ENCODE data around the gene PAK6. TPM values are rescaled to one million over a fixed set of nuclear protein-coding genes. Genes with fewer than 3 reads are reported as not detected.

PAK6 gene
- total and polyA plus RNA-seq, 9 of the 15 experiments (the other 6 are each of a cell fraction or from before 2014, with no cell fraction given): 0.03 to 0.74 (median 0.16) TPM; not detected in 2

DNA sequence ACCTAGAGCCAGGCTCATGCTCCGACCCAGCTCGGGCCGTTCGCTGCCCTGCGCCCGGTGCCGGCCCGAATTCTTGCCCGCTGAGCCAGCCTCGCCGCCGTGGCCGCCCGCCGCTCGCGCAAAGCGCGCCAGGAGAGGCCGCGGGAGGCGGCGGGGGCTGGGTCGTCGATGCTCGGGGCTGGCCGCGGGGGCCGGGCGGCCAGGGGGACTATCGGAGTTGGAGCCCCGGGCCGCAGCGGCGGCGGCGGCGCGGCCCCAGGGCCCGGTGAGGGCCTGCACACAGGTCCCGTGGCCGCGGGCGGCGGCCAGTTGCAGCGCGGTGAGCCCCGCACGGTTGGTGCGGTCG lies 42.9 kb downstream of the PAK6 start:
- Histone ChIP-seq H3K4me2 (ENCODE audit: insufficient read depth, low read length) (peak overlapping the region; percentile 87; the same call in 1 of the 2 replicates), H3K36me3 (ENCODE audit: control insufficient read depth, insufficient read depth, low read length) (no peaks in the 10 kb centered on the region), H3K27ac (ENCODE audit: extremely low read depth, low read depth, low read length) (no peak overlapping the region), H3K9me1 (ENCODE audit: control insufficient read depth, insufficient read depth, low read length) (no peaks in the 10 kb centered on the region), H3K4me3 (peak overlapping the region; percentile 58; the same call in 1 of the 2 replicates), H3K27me3 (ENCODE audit: control insufficient read depth in 2 of 2, insufficient read depth in 2 of 2, low read length in 2 of 2) (no peaks in the 10 kb centered on the region; a peak in 1 of 5 replicates), H3K9ac (ENCODE audit: insufficient read depth in 1 of 2, low read depth in 2 of 2, low read length in 2 of 2) (peak overlapping the region in 1 of 2 experiments; percentile 82; a peak in 3 of 4 replicates), H4K20me1 (replicated peaks; ENCODE audit: control insufficient read depth, insufficient read depth, low read length) (no peaks in the 10 kb centered on the region), H2AFZ (ENCODE audit: low read depth, low read length) (peak overlapping the region; percentile 98), H3K9me3 (replicated peaks; ENCODE audit: control insufficient read depth, insufficient read depth, low read depth, low read length) (no peaks in the 10 kb centered on the region), H3K79me2 (ENCODE audit: control insufficient read depth, insufficient read depth, low read length) (no peaks in the 10 kb centered on the region), H3K4me1 (replicated peaks in 1 of 2; ENCODE audit: control insufficient read depth in 2 of 2, insufficient read depth in 2 of 2, low read length in 2 of 2) (peaks cover 13 to 54% of the 10 kb centered on the region in 2 experiments)
- ATAC-seq: no peak
- DNase-seq (ENCODE audit: extremely low read depth in 1 of 4, low spot score in 3 of 4): no peak
- intact Hi-C loops (cut with micrococcal nuclease): loop anchor here (2.0 to 5.0 kb wide), 2 partner anchors 41 to 141 kb away; partner anchors contain the start of gene INAFM2
- BruUV-seq (replicated peaks): no TSS peak
- in situ Hi-C loops (cut with MboI): no loop called here
- TF ChIP-seq NR3C1 (CRISPR knock-in tag; IDR thresholded peaks at IDR 0.05): no peak
- 58% methylated on average over 23 of the region's 51 CpGs for WGBS (ENCODE audit: insufficient coverage, low coverage, missing lambda C conversion rate)
- POLR2A ChIA-PET: interaction anchor here (0.7 kb wide), 1 partner anchor 9 kb away, joined by 3 read pairs; no protein-coding TSS in a partner anchor
- CTCF ChIA-PET (ENCODE audit: low intra/inter-chr PET ratio): interaction anchor here (0.6 to 6.3 kb wide), 6 partner anchors 18 to 1573 kb away, joined by 3 to 87 read pairs (median 6); partner anchors contain the start of gene PLCB2
- FAIRE-seq: no peak

DNA sequence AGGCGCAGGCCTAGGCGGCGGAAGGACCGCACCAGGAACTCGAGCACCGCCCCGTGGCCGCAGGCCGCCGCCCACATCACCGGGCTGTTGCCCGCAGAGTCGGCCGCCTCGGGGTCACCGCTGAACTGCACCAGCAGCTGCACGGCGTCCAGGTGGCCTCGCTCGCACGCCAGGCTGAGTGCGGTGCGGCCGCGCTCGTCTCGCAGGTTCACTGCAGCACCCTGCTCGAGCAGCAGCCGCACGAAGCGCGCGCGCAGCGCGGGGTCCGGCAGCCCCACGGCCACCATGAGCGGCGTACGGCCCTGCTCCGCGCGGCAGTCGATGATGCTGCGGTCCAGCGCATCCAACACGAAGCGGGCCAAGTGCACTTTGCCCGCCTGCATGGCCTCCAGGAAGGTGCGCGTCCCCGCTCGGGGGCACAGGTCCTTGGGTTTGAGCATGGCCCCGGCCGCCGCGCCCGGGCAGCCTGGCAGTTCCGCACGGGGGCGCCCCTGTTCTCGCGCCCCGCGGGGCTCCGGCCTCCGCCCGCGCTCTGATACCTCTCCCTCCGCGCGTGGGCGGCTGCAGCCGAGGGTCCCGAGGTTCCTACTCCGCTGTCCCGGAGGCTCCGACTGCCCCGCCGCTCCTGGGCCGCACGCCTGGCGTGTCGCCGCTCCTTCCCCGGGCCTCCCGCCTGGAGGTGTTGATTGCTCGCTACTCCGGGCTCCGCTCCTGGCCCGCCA lies 43.4 kb downstream of the PAK6 start:
- POLR2A ChIA-PET: interaction anchor here (0.7 kb wide), 1 partner anchor 8 kb away, joined by 3 read pairs; no protein-coding TSS in a partner anchor
- no peak for TF ChIP-seq CREM (IDR thresholded peaks at IDR 0.05; ENCODE audit: low read depth)
- no peak for TF ChIP-seq ZNF707 (CRISPR knock-in tag; conservative IDR thresholded peaks at IDR 0.05)
- no peak for TF ChIP-seq HNRNPK (IDR thresholded peaks at IDR 0.05; ENCODE audit: low read depth, low read length, poor library complexity, severe bottlenecking)
- TF ChIP-seq IFI16 (CRISPR knock-in tag; IDR thresholded peaks at IDR 0.05): no peak
- no peak for TF ChIP-seq BRCA1 (IDR thresholded peaks at IDR 0.05)
- peak; percentile 25; the same call in 1 of the 2 replicates for TF ChIP-seq BRCA1 (CRISPR knock-in tag; IDR thresholded peaks at IDR 0.05)
- TF ChIP-seq HSF4 (CRISPR knock-in tag; IDR thresholded peaks at IDR 0.05; ENCODE audit: borderline replicate concordance): no peak
- TF ChIP-seq PPARD (CRISPR knock-in tag; IDR thresholded peaks at IDR 0.05): no peak
- TF ChIP-seq, protein P1, sequence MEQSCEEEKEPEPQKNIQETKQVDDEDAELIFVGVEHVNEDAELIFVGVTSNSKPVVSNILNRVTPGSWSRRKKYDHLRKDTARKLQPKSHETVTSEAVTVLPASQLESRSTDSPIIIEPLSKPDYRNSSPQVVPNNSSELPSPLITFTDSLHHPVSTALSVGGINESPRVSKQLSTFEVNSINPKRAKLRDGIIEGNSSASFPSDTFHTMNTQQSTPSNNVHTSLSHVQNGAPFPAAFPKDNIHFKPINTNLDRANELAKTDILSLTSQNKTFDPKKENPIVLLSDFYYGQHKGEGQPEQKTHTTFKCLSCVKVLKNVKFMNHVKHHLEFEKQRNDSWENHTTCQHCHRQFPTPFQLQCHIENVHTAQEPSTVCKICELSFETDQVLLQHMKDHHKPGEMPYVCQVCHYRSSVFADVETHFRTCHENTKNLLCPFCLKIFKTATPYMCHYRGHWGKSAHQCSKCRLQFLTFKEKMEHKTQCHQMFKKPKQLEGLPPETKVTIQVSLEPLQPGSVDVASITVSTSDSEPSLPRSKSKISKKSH (CRISPR knock-in tag; IDR thresholded peaks at IDR 0.05): no peak
- TF ChIP-seq ERF (CRISPR knock-in tag; IDR thresholded peaks at IDR 0.05): no peak
- no peak for TF ChIP-seq ZNF699 (CRISPR knock-in tag; IDR thresholded peaks at IDR 0.05; ENCODE audit: insufficient replicate concordance)
- TF ChIP-seq HNRNPUL1 (IDR thresholded peaks at IDR 0.05; ENCODE audit: low read length): no peak
- TF ChIP-seq TBL1XR1 (IDR thresholded peaks at IDR 0.05; ENCODE audit: low read length in 2 of 2): no peak

More for the DNA sequence above, 43.4 kb downstream of the PAK6 start:
- Histone ChIP-seq H3K27ac (ENCODE audit: extremely low read depth, low read depth, low read length) (no peak overlapping the region; the same call in 2 of the 3 replicates), H3K9me1 (ENCODE audit: control insufficient read depth, insufficient read depth, low read length) (no peaks in the 10 kb centered on the region), H3K9ac (ENCODE audit: insufficient read depth in 1 of 2, low read depth in 2 of 2, low read length in 2 of 2) (peak overlapping the region; percentile 54 to 82; a peak in 3 of 4 replicates), H3K4me1 (replicated peaks in 1 of 2; ENCODE audit: control insufficient read depth in 2 of 2, insufficient read depth in 2 of 2, low read length in 2 of 2) (peaks cover 13 to 54% of the 10 kb centered on the region in 2 experiments), H3K4me3 (peak overlapping the region; percentile 58), H3K27me3 (ENCODE audit: control insufficient read depth in 2 of 2, insufficient read depth in 2 of 2, low read length in 2 of 2) (no peaks in the 10 kb centered on the region; a peak in 1 of 5 replicates), H3K36me3 (ENCODE audit: control insufficient read depth, insufficient read depth, low read length) (no peaks in the 10 kb centered on the region), H2AFZ (ENCODE audit: low read depth, low read length) (peak overlapping the region; percentile 98), H3K4me2 (ENCODE audit: insufficient read depth, low read length) (peak overlapping the region; percentile 87), H4K20me1 (replicated peaks; ENCODE audit: control insufficient read depth, insufficient read depth, low read length) (no peaks in the 10 kb centered on the region), H3K79me2 (ENCODE audit: control insufficient read depth, insufficient read depth, low read length) (no peaks in the 10 kb centered on the region), H3K9me3 (replicated peaks; ENCODE audit: control insufficient read depth, insufficient read depth, low read depth, low read length) (no peaks in the 10 kb centered on the region)
- in situ Hi-C loops (cut with MboI): no loop called here
- ATAC-seq: peak; percentile 84
- intact Hi-C loops (cut with micrococcal nuclease): loop anchor here (2.0 to 5.0 kb wide), 2 partner anchors 40 to 140 kb away; partner anchors contain the start of gene INAFM2
- no TSS peak for BruUV-seq (replicated peaks)
- 2% methylated on average over 84 of the region's 92 CpGs for WGBS (ENCODE audit: insufficient coverage, low coverage, missing lambda C conversion rate)
- CTCF ChIA-PET (ENCODE audit: low intra/inter-chr PET ratio): interaction anchor here (0.7 to 6.3 kb wide), 5 partner anchors 27 to 1574 kb away, joined by 3 to 87 read pairs (median 8); partner anchors contain the start of gene PLCB2
- no peak for FAIRE-seq
- peak; percentile 71 to 81 (median 80) for DNase-seq (ENCODE audit: extremely low read depth in 1 of 4, low spot score in 3 of 4)

All from K562 (cell line).